Endothelial cell (in vitro differentiated cells): Measurements from ENCODE around the gene AGAP4. TPM values are rescaled to one million over a fixed set of nuclear protein-coding genes. Genes with fewer than 3 reads are reported as not detected.
"Not testable (repeated sequence)": the region's sequence is repeated elsewhere in the genome, so short reads cannot be mapped to it uniquely, and the experiment has no call there.

ENCODE experiments used
- DNase-seq: peaks from one replicate; pipeline ENCODE4 v3.0.0; 2021; ENCODE audit warnings: low spot score
- H3K27ac Mint-ChIP-seq: one replicate; pipeline ENCODE4 v1.8.0; 2021; ENCODE audit warnings: mixed read lengths, inconsistent platforms; ENCODE audit not compliant: unreplicated experiment
- H3K27me3 Mint-ChIP-seq: one replicate; pipeline ENCODE4 v1.8.0; 2021; ENCODE audit warnings: mild to moderate bottlenecking, moderate library complexity, mixed read lengths, inconsistent platforms; ENCODE audit not compliant: unreplicated experiment
- H3K36me3 Mint-ChIP-seq: one replicate; pipeline ENCODE4 v1.8.0; 2021; ENCODE audit warnings: mild to moderate bottlenecking, low read depth, mixed read lengths, inconsistent platforms; ENCODE audit not compliant: unreplicated experiment
- H3K4me1 Mint-ChIP-seq: one replicate; pipeline ENCODE4 v1.8.0; 2021; ENCODE audit warnings: mild to moderate bottlenecking, mixed read lengths, inconsistent platforms; ENCODE audit not compliant: unreplicated experiment
- H3K4me3 Mint-ChIP-seq: one replicate; pipeline ENCODE4 v1.8.0; 2021; ENCODE audit warnings: mild to moderate bottlenecking, mixed read lengths, inconsistent platforms; ENCODE audit not compliant: unreplicated experiment
- H3K9me3 Mint-ChIP-seq: one replicate; pipeline ENCODE4 v1.8.0; 2021; ENCODE audit warnings: mixed read lengths, inconsistent platforms; ENCODE audit not compliant: unreplicated experiment
- total RNA-seq: library from RNA; stranded (reverse); fragmentation: NEBNext Ultra II Directional; extraction: Animal tissue kit (Norgen Biotek cat#: 25700); gene quantifications from one replicate; pipeline ENCODE4 v1.2.1, GENCODE V29; 2021; ENCODE audit not compliant: unreplicated experiment
- TF ChIP-seq, protein P1 (sequence below): fragments of 200-600 bp; sonication (generic); IDR thresholded peaks from one replicate; pipeline ENCODE4 v1.5.0; 2021; ENCODE audit warnings: antibody characterized with exemption; ENCODE audit not compliant: unreplicated experiment

The AGAP4 gene
- total RNA-seq, 1 donor from 2014 or later: 30.4 TPM

DNA sequence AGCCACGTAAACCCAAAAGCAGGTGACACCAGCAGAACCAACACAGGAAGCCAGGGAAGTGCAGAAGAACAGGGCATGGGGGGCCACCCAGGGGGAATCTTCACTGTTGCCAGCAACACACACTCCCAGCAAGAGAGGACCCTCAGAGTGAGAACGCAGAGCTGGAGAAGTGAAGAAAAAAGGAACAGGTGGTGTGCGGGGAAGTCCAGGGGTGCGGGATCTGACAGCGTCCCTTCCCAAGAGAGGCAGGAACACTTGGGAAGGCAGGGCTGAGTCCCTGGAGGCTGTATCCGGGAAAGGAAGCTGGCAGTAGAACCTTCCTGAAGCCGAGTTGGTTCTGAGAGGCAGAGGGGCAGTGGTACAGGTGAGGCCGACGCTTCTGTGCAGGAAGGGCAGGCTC lies 27.7 kb downstream of the AGAP4 start:
- H3K4me1 Mint-ChIP-seq: peaks cover 4% of the 10 kb centered on the region
- no peak overlapping the region for H3K4me3 Mint-ChIP-seq
- H3K36me3 Mint-ChIP-seq: peaks cover 12% of the 10 kb centered on the region
- DNase-seq: no peak
- H3K9me3 Mint-ChIP-seq: peaks cover 4% of the 10 kb centered on the region
- TF ChIP-seq, protein P1, sequence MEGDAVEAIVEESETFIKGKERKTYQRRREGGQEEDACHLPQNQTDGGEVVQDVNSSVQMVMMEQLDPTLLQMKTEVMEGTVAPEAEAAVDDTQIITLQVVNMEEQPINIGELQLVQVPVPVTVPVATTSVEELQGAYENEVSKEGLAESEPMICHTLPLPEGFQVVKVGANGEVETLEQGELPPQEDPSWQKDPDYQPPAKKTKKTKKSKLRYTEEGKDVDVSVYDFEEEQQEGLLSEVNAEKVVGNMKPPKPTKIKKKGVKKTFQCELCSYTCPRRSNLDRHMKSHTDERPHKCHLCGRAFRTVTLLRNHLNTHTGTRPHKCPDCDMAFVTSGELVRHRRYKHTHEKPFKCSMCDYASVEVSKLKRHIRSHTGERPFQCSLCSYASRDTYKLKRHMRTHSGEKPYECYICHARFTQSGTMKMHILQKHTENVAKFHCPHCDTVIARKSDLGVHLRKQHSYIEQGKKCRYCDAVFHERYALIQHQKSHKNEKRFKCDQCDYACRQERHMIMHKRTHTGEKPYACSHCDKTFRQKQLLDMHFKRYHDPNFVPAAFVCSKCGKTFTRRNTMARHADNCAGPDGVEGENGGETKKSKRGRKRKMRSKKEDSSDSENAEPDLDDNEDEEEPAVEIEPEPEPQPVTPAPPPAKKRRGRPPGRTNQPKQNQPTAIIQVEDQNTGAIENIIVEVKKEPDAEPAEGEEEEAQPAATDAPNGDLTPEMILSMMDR: no peak
- H3K27me3 Mint-ChIP-seq: peaks cover 12% of the 10 kb centered on the region
- peak overlapping the region; percentile 11 for H3K27ac Mint-ChIP-seq

DNA sequence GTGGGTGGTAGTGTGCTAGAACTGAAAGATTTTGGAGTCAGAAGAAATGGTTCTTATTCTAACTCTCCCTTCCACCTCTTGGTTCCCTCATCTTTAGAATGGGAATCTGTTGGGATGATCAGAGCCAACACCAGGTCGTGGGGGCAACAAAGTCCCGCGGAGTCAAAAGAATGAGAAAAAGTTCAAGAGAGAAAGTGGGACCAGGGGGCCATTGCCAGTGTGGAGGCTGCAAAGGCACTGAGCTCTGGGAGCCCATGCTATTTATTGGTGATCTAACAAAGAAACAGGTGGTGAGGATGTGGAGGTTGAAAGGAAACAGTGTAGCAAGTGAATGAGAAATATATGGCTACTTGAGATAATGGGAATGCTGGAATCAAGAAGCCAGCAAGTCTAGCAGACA lies 29.4 kb downstream of the AGAP4 start:
- no peak overlapping the region for H3K4me3 Mint-ChIP-seq
- H3K27ac Mint-ChIP-seq: no peak overlapping the region
- TF ChIP-seq, protein P1: no peak
- peaks cover 10% of the 10 kb centered on the region for H3K4me1 Mint-ChIP-seq
- peaks cover 7% of the 10 kb centered on the region for H3K36me3 Mint-ChIP-seq
- peaks cover 4% of the 10 kb centered on the region for H3K9me3 Mint-ChIP-seq
- no peak for DNase-seq
- H3K27me3 Mint-ChIP-seq: peaks cover 12% of the 10 kb centered on the region

DNA sequence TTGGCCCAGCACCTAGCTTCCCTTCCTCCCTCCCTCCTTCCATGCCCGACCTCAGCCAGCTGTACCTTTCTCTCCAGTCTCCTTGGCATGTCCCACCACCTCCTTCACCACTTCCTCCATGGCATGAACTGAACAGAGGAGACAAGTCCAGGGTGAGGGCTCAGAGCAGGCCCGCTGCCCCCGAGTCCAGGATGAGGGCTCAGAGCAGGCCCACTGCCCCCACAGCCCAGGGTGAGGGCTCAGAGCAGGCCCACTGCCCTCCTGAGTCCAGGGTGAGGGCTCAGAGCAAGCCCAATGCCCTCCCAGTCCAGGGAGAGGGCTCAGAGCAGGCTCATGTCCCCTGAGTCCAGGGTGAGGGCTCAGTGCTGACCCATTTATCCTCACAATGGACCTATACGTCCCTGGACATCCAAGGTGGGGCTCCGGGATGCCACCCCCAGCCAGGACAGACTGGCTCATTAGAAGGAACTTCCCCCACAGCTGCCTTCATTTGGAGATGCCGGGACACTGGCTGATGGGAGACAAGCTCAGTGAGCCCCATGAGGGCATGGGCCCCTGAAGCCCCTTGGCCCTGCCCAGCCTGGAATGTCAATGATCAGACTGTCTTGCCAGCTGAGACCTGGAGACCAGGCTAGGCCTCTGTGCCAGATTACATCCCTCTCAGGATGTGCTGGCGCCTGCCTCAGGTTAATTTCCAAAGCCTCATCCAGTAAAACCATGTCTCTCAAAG lies 30.0 kb downstream of the AGAP4 start:
- peaks cover 4% of the 10 kb centered on the region for H3K9me3 Mint-ChIP-seq
- no peak overlapping the region for H3K27ac Mint-ChIP-seq
- H3K36me3 Mint-ChIP-seq: peaks cover 7% of the 10 kb centered on the region
- H3K4me1 Mint-ChIP-seq: peaks cover 10% of the 10 kb centered on the region
- no peak for DNase-seq
- TF ChIP-seq, protein P1: no peak
- H3K27me3 Mint-ChIP-seq: peaks cover 12% of the 10 kb centered on the region
- no peak overlapping the region for H3K4me3 Mint-ChIP-seq

DNA sequence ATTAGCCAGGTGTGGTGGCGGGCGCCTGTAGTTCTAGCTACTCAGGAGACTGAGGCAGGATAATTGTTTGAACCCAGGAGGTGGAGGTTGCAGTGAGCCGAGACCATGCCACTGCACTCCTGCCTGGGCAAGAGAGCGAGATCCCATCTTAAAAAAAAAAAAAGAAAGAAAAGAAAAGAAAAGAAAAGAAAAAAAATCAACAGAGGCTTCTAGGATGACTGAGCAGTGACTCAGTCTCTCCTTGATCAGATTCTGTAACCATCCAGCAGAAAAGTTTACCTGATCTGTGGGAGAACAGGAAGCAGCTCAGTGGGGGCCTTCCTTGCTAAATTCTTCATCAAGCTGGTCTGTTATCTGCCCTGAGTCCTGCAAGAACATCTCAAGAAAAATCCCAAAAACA lies 33.2 kb downstream of the AGAP4 start:
- not testable (repeated sequence) for H3K27ac Mint-ChIP-seq, H3K4me3 Mint-ChIP-seq, DNase-seq, H3K9me3 Mint-ChIP-seq, H3K36me3 Mint-ChIP-seq, H3K4me1 Mint-ChIP-seq
- H3K27me3 Mint-ChIP-seq: peaks cover 10% of the 10 kb centered on the region

DNA sequence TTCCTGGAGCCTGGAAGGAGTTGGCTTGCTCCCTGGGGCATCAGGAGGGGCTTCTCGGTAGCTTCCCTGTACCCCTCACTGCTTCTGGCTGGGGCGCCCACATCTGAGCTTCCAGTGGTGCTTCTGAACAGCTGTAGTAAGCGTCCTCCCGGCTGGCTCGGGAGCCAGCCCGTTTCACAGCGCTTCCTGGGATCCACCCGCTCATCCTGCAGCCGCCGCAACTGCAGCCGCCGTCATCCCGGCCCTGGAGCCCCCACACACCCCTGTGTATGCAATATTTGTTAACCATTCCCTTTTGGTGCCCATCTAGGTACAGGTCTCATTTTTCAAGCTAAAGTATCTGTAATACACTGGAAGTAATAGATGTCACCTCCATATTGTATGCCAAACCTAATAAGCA lies 34.3 kb downstream of the AGAP4 start:
- H3K4me3 Mint-ChIP-seq, DNase-seq: not testable (repeated sequence)

DNA sequence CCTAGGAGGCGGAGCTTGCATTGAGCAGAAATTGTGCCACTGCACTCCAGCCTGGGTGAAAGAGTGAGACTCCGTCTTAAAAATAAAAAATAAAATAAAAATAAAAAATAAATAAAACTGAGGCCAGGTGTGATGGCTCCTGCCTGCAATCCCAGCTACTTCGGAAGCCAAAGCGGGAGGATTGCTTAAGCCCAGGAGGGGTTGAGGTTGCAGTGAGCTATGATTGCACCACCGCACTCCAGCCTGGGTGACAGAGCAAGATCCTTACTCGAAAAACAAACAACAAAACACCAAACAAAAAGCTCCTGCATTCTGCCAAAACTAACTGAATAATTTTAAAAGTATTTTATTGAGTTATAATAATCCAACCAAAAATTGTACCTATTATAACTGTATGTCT lies 36.2 kb downstream of the AGAP4 start:
- H3K4me1 Mint-ChIP-seq: peaks cover 12% of the 10 kb centered on the region

More for the DNA sequence above, 34.3 kb downstream of the AGAP4 start:
- not testable (repeated sequence) for H3K36me3 Mint-ChIP-seq, H3K27ac Mint-ChIP-seq, H3K4me1 Mint-ChIP-seq, H3K9me3 Mint-ChIP-seq, H3K27me3 Mint-ChIP-seq

More for the DNA sequence above, 36.2 kb downstream of the AGAP4 start:
- Mint-ChIP-seq H3K36me3 (no peaks in the 10 kb centered on the region), H3K27ac (no peak overlapping the region), H3K9me3 (no peaks in the 10 kb centered on the region), H3K27me3 (peaks cover under 1% of the 10 kb centered on the region), H3K4me3 (no peak overlapping the region)
- DNase-seq: no peak
- TF ChIP-seq, protein P1: no peak
